Mesenchymal stem cell (in vitro differentiated cells and primary cell): ENCODE measurements around the gene NOS3.

Experiments
- DNase-seq: peaks from one replicate; pipeline ENCODE4 v3.0.0-alpha.2; 2013
- H2AFZ ChIP-seq: one replicate; pipeline ENCODE4 v1.6.1; 2013; ENCODE audit warnings: low read depth, mild to moderate bottlenecking, control low read depth, inconsistent platforms, low read length, moderate library complexity
- H2AK5ac ChIP-seq: 2 replicates; pipeline ENCODE4 v1.6.1; 2013; ENCODE audit warnings: low read length, moderate library complexity, mild to moderate bottlenecking, inconsistent platforms; ENCODE audit not compliant: severe bottlenecking
- H2BK120ac ChIP-seq: one replicate; pipeline ENCODE4 v1.6.1; 2013; ENCODE audit warnings: low read depth, mild to moderate bottlenecking, inconsistent platforms, low read length, moderate library complexity
- H2BK12ac ChIP-seq, 2 experiments: one replicate each; pipeline ENCODE4 v1.6.1; 2013; ENCODE audit warnings: inconsistent platforms in 2 of 2, low read length in 2 of 2, mild to moderate bottlenecking in 2 of 2, moderate library complexity in 2 of 2, control low read depth in 1 of 2
- H2BK15ac ChIP-seq: one replicate; pipeline ENCODE4 v1.6.1; 2013; ENCODE audit warnings: mild to moderate bottlenecking, low read depth, inconsistent platforms; ENCODE audit not compliant: poor library complexity, severe bottlenecking
- H2BK5ac ChIP-seq: 2 replicates; pipeline ENCODE4 v1.6.1; 2013; ENCODE audit warnings: low read depth, mild to moderate bottlenecking, low read length, control low read depth, inconsistent platforms; ENCODE audit not compliant: poor library complexity, severe bottlenecking
- H3K14ac ChIP-seq, 2 experiments: one replicate each; pipeline ENCODE4 v1.6.1; 2013; ENCODE audit warnings: inconsistent platforms in 2 of 2, low read length in 2 of 2, control low read depth in 1 of 2, mild to moderate bottlenecking in 1 of 2, moderate library complexity in 1 of 2
- H3K18ac ChIP-seq, 2 experiments: one replicate each; pipeline ENCODE4 v1.6.1; 2013; ENCODE audit warnings: inconsistent platforms in 2 of 2, low read length in 2 of 2, control low read depth in 1 of 2, low read depth in 1 of 2, mild to moderate bottlenecking in 1 of 2
- H3K23ac ChIP-seq, 2 experiments: one replicate each; pipeline ENCODE4 v1.6.1; 2013; ENCODE audit warnings: inconsistent platforms in 2 of 2, low read length in 2 of 2, mild to moderate bottlenecking in 2 of 2, moderate library complexity in 2 of 2, control low read depth in 1 of 2
- H3K27ac ChIP-seq: 2 replicates; pipeline ENCODE4 v1.5.1; 2013; ENCODE audit warnings: mild to moderate bottlenecking, moderate library complexity, low read length, control low read depth, inconsistent platforms; ENCODE audit not compliant: poor library complexity, severe bottlenecking
- H3K27me3 ChIP-seq, 2 experiments: 2 replicates each; pipeline versions ENCODE4 v1.6.1 to v1.7.0; 2013; ENCODE audit warnings: low read length in 2 of 2, mild to moderate bottlenecking in 2 of 2, moderate library complexity in 2 of 2, control low read depth in 1 of 2, inconsistent platforms in 1 of 2; ENCODE audit not compliant: control insufficient read depth in 1 of 2, insufficient read depth in 1 of 2
- H3K36me3 ChIP-seq, 2 experiments: 2 replicates each; pipeline versions ENCODE4 v1.6.1 to v1.7.0; 2013; ENCODE audit warnings: low read length in 2 of 2, control low read depth in 1 of 2, inconsistent platforms in 1 of 2, low read depth in 1 of 2, mild to moderate bottlenecking in 1 of 2; ENCODE audit not compliant: insufficient read depth in 2 of 2, control insufficient read depth in 1 of 2
- H3K4ac ChIP-seq, 2 experiments: one replicate each; pipeline ENCODE4 v1.6.1; 2013; ENCODE audit warnings: inconsistent platforms in 2 of 2, low read length in 2 of 2, mild to moderate bottlenecking in 2 of 2, moderate library complexity in 2 of 2, control low read depth in 1 of 2, low read depth in 1 of 2
- H3K4me1 ChIP-seq: 2 replicates; pipeline ENCODE4 v1.6.1; 2013; ENCODE audit warnings: low read depth, low read length, control low read depth; ENCODE audit not compliant: control insufficient read depth, insufficient read depth
- H3K4me2 ChIP-seq: 2 replicates; pipeline ENCODE4 v1.6.1; 2013; ENCODE audit warnings: low read length, mild to moderate bottlenecking, inconsistent platforms; ENCODE audit not compliant: poor library complexity, severe bottlenecking
- H3K4me3 ChIP-seq, 2 experiments: 2 replicates each; pipeline versions ENCODE4 v1.5.1 to v1.7.0; 2013; ENCODE audit warnings: low read length in 2 of 2, mild to moderate bottlenecking in 2 of 2, control low read depth in 1 of 2, low read depth in 1 of 2; ENCODE audit not compliant: insufficient read depth in 1 of 2
- H3K79me1 ChIP-seq: replicated peaks from 2 replicates; pipeline ENCODE4 v1.6.1; 2013; ENCODE audit warnings: mild to moderate bottlenecking, control low read depth, low read length, inconsistent platforms; ENCODE audit not compliant: poor library complexity, severe bottlenecking
- H3K9ac ChIP-seq: 2 replicates; pipeline ENCODE4 v1.7.0; 2013; ENCODE audit warnings: mild to moderate bottlenecking, low read length, moderate library complexity
- H3K9me3 ChIP-seq: 2 replicates; pipeline ENCODE4 v1.7.0; 2013; ENCODE audit warnings: mild to moderate bottlenecking, low read length; ENCODE audit not compliant: control insufficient read depth
- H4K8ac ChIP-seq: one replicate; pipeline ENCODE4 v1.6.1; 2013; ENCODE audit warnings: inconsistent platforms, mild to moderate bottlenecking, low read length, moderate library complexity
- H4K91ac ChIP-seq: one replicate; pipeline ENCODE4 v1.6.1; 2013; ENCODE audit warnings: mild to moderate bottlenecking, low read length, inconsistent platforms
- WGBS: methylation state at CpG from one replicate; pipeline ENCODE4 v1.1.7; 2013; ENCODE audit warnings: mixed read lengths; 5-methylcytosine and 5-hydroxymethylcytosine counted together

NOS3 gene

GRCh38 chr7:150973571-150974451, 17.0 kb upstream of the NOS3 start:
- peaks cover 20% of the 10 kb centered on the region for H3K4me1 ChIP-seq
- H3K27me3 ChIP-seq: peaks cover 89 to 91% of the 10 kb centered on the region in 2 experiments
- H2BK12ac ChIP-seq: no peak overlapping the region
- no peak overlapping the region for H4K8ac ChIP-seq
- peak overlapping the region in 1 of 2 experiments; percentile 11 for H3K23ac ChIP-seq
- no peak overlapping the region for H2BK15ac ChIP-seq
- H3K4me3 ChIP-seq: no peak overlapping the region
- H2BK5ac ChIP-seq: no peak overlapping the region
- H3K18ac ChIP-seq: no peak overlapping the region
- no peak overlapping the region for H2AK5ac ChIP-seq
- no peak overlapping the region for H4K91ac ChIP-seq
- DNase-seq: no peak
- no peak overlapping the region for H3K9ac ChIP-seq
- no peak overlapping the region for H3K4me2 ChIP-seq
- H3K36me3 ChIP-seq: no peaks in the 10 kb centered on the region
- no peak overlapping the region for H2BK120ac ChIP-seq
- no peak overlapping the region for H3K14ac ChIP-seq
- H3K4ac ChIP-seq: no peak overlapping the region
- H3K79me1 ChIP-seq: no peaks in the 10 kb centered on the region
- no peak overlapping the region for H3K27ac ChIP-seq
- H3K9me3 ChIP-seq: no peaks in the 10 kb centered on the region
- WGBS: 62% methylated on average over 27 of the region's 27 CpGs
- no peak overlapping the region for H2AFZ ChIP-seq

- peak; percentile 50 for DNase-seq
- no peak overlapping the region for H4K8ac ChIP-seq
- peak overlapping the region; percentile 84 for H3K4me2 ChIP-seq
- H3K4me1 ChIP-seq: peaks cover 25% of the 10 kb centered on the region
- no peak overlapping the region for H3K27ac ChIP-seq
- H2BK15ac ChIP-seq: no peak overlapping the region
- H3K9me3 ChIP-seq: no peaks in the 10 kb centered on the region
- no peak overlapping the region for H3K14ac ChIP-seq
- no peaks in the 10 kb centered on the region for H3K36me3 ChIP-seq
- peaks cover 89% of the 10 kb centered on the region in 2 experiments for H3K27me3 ChIP-seq
- H3K79me1 ChIP-seq: no peaks in the 10 kb centered on the region
- H2BK12ac ChIP-seq: no peak overlapping the region
- H2BK120ac ChIP-seq: no peak overlapping the region
- no peak overlapping the region for H3K18ac ChIP-seq
- H2AFZ ChIP-seq: no peak overlapping the region
- H2AK5ac ChIP-seq: no peak overlapping the region
- no peak overlapping the region for H3K4ac ChIP-seq
- WGBS: 3% methylated on average over 64 of the region's 89 CpGs
- no peak overlapping the region for H3K9ac ChIP-seq
- peak overlapping the region; percentile 18 for H4K91ac ChIP-seq
- H3K4me3 ChIP-seq: peak overlapping the region in 1 of 2 experiments; percentile 45
- peak overlapping the region in 1 of 2 experiments; percentile 73 for H3K23ac ChIP-seq
- H2BK5ac ChIP-seq: no peak overlapping the region
These were observed 16.1 kb upstream of the NOS3 start for GRCh38 chr7:150974468-150975391.

GRCh38 chr7:150975536-150976319, 15.1 kb upstream of the NOS3 start:
- WGBS: 77% methylated on average over 8 of the region's 9 CpGs

More at GRCh38 chr7:150975536-150976319, 15.1 kb upstream of the NOS3 start:
- H3K36me3 ChIP-seq: no peaks in the 10 kb centered on the region
- no peak overlapping the region for H3K23ac ChIP-seq
- no peaks in the 10 kb centered on the region for H3K79me1 ChIP-seq
- peaks cover 25% of the 10 kb centered on the region for H3K4me1 ChIP-seq
- H3K9ac ChIP-seq: no peak overlapping the region
- no peak overlapping the region for H4K8ac ChIP-seq
- H2BK15ac ChIP-seq: no peak overlapping the region
- H3K18ac ChIP-seq: no peak overlapping the region
- H3K4me3 ChIP-seq: no peak overlapping the region
- H3K27ac ChIP-seq: no peak overlapping the region
- no peak overlapping the region for H2AFZ ChIP-seq
- DNase-seq: no peak
- no peak overlapping the region for H3K14ac ChIP-seq
- no peak overlapping the region for H2BK12ac ChIP-seq
- no peak overlapping the region for H3K4me2 ChIP-seq
- peaks cover 89 to 91% of the 10 kb centered on the region in 2 experiments for H3K27me3 ChIP-seq
- H2BK5ac ChIP-seq: no peak overlapping the region
- H3K4ac ChIP-seq: no peak overlapping the region
- no peak overlapping the region for H2BK120ac ChIP-seq
- no peak overlapping the region for H4K91ac ChIP-seq
- H2AK5ac ChIP-seq: no peak overlapping the region
- no peaks in the 10 kb centered on the region for H3K9me3 ChIP-seq
